GM21619 (cell line): ENCODE data around the gene SGMS1.
A peak's percentile ranks its signal among the peaks of the same experiment; 100 is the strongest.
"Not testable (repeated sequence)": the region's sequence is repeated elsewhere in the genome, so short reads cannot be mapped to it uniquely, and the experiment has no call there.

Experiments used
- ATAC-seq: cut with Tn5 transposase; IDR thresholded peaks from one replicate; pipeline ENCODE4 v1.9.1; 2021; ENCODE audit not compliant: unreplicated experiment

Gene SGMS1

DNA sequence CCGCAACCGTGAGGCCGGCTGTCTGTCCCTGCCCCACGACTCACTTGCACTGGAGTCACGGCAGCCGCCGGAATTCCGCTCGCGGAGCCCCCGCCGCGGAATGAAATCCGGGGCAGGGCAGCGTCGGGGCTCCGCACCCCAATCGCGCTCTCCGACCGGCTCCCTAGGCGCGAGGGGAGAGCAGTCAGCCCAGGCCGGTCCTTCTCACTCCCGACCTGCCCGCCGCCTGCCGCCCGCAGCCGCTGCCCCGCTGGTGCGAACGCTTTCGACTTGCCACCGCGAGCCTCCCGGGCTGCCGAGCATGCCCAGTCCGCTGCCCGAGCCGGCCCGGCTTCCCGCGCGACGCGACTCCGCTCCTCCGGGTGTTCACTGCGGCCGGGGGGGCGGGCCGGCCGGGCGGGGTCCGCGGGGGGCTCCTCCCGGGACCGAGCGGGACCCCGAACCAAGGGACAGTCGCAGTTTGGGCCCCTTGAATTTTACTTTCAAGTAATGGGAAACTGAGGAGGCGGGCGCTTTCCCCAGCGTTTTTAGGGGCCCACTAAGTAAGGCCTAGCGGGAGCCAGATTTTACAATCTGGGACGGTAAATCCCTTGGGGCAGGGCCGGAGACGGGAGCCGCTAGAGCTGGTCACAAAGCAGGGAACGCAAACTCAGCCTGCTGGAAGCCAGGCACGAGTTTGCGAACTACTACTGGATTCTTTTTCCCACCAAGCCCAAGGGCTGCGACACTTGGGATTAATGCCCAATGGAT, at the start of gene SGMS1:
TSS of gene SGMS1 (minus strand) at position 294 of the 750 bp plus-strand sequence. CDS start 279,842 bp downstream, outside the sequence.
- ATAC-seq, result peak; percentile 23

GRCh38 chr10:50672152-50672551, 48.4 kb upstream of the SGMS1 start:
- ATAC-seq, result not testable (repeated sequence)

- not testable (repeated sequence) for ATAC-seq
Observed at GRCh38 chr10:50671645-50672044, 47.9 kb upstream of the SGMS1 start.

DNA sequence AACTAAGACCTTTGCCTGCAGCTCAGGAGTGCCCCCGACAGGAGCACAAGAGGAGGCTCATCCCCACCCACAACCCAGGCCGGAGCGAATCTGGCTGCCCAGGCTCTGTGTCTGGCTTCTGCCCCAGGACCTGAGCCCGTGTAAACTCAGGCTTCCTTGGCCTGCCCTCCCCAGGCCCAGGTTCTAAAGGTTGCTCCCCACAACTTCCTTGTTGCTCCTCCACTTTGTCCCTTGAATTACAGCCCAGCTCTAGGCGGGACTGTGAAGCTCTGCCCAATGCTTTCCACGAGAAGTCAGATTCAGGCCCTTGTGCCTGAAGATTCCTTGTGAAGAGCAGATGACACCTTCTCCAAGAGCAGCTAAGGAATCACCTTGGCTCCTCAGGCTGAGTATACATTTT, 46.2 kb upstream of the SGMS1 start:
- not testable (repeated sequence) for ATAC-seq

- not testable (repeated sequence) for ATAC-seq
Observed at GRCh38 chr10:50667353-50667752, 43.6 kb upstream of the SGMS1 start.

GRCh38 chr10:50662420-50662819, 38.7 kb upstream of the SGMS1 start:
- not testable (repeated sequence) for ATAC-seq

- not testable (repeated sequence) for ATAC-seq
Observed at GRCh38 chr10:50661563-50661962, 37.8 kb upstream of the SGMS1 start.

DNA sequence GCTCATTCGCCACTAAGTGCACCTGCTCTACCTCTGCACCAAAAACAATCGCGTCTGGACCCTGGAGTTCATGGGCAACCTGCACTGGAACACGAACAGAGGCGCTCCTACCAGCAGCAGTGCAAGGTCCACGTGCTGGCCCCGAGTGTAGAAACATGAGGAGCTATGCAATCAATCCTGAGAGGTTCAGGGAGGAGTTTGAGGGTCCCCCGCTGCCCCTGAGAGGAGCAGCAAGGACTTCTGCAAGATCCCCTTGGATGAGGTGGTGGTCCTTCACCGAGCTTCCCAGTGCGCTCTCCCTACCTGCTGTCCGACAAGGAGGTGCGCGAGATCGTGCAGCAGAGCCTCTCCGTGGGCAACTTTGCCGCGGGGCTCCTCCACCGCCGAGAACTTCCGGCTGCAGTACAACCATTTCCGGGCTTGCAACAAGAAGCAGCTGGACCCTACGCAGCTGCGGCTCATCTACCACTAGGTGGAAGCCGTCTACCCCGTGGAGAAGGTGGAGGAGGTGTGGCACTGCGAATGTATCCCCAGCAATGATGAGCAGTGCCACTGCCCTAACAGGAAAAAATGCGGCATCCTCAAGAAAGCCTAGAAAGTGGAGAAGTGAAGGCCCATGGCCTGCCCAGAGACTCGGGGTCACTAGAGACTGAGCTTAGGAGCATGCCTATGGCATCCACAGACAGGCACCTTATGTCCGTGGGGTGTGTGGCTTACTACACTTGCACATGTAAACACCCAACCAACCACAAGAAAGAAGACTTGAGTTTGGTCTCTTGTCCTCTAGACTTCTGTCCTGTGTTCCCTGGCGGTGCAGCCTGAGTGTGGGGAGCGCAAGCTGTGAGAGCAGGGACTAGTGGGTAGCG, 36.3 kb upstream of the SGMS1 start:
- peak; percentile 98 for ATAC-seq

DNA sequence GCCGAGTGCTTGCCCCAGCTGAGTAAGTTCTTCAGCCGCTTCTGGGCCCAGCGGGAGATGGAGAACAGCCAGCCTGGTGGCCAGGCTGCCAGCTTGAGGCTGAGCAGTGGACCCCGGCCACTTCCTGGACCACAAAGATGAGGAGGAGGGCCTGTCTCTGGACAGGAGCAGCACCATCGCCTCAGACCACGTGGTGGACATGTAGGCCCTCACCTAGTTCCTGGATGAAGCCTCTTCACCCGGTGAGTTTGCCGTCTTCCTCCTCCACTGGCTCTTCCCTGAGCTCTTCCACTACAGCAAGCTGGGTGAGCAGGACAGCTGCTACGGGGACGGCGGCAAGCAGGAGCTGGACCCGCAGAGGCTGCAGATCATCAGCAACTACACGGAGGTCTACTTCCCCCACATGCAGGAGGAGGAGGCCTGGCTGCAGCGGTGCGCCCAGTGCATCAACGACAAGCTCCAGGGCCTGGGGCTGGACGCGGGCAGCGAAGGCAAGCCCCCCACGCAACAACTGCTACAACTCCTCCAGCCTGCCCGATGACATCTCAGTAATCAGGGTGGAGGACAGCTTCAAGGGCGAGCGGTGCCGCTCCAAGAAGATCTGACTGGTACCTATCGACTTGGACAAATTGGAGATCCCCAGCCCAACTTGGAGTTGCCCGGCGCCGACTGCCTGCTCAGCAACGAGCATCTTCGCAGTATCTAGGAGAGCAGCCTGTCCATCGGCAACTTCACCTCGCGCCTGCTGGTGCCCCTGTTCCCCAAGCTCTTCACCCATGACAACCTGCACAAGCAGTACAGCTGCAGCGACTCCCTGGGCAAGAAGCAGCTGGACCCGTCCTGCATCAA, 35.5 kb upstream of the SGMS1 start:
- not testable (repeated sequence) for ATAC-seq

DNA sequence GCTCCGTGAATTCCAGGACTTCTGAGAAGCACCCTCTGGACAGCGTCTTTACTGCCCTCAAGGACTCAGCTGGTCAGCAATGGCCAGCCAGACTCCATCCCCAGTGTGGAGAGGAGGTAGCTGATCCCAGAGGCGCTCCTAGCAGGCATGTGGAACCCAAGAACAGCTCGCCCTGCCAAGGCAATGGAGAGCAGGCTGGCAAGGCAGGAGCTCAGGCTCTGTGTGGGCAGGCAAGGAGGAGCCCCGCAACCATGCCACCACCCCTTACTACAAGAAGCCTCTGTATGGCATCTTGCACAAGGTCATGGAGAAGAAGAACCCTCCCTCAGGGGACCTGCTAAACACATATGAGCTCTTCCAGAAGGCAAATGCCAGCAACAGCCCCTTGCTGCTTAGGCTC, 34.4 kb upstream of the SGMS1 start:
- ATAC-seq, result no peak

- ATAC-seq, result no peak
Observed at GRCh38 chr10:50653758-50654157, 30.0 kb upstream of the SGMS1 start.

- ATAC-seq, result no peak
Observed at GRCh38 chr10:50653142-50653541, 29.4 kb upstream of the SGMS1 start.

- ATAC-seq, result no peak
Observed at GRCh38 chr10:50651808-50652207, 28.1 kb upstream of the SGMS1 start.

GRCh38 chr10:50650481-50650880, 26.7 kb upstream of the SGMS1 start:
- ATAC-seq, result no peak

GRCh38 chr10:50648935-50649227, 25.1 kb upstream of the SGMS1 start:
- ATAC-seq, result no peak

GRCh38 chr10:50648089-50648934, 24.6 kb upstream of the SGMS1 start:
- ATAC-seq, result peak; percentile 82

DNA sequence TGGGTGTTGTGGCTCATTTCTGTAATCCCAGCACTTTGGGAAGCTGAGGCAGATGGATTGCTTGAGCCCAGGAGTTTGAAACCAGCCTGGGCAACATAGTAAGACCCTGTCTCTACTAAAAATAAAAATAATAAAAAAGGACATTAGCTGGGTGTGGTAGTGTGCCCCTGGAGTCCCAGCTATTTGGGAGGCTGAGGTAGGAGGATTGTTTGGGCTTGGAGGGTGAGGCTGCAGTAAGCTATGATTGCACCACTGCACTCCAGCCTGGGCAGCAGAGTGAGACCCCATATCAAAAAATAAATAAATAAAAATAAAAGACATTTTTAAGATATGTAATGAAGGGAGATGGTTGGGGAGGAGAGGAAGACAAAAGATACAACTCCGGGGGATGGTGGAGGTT, 23.6 kb upstream of the SGMS1 start:
- ATAC-seq, result not testable (repeated sequence)

DNA sequence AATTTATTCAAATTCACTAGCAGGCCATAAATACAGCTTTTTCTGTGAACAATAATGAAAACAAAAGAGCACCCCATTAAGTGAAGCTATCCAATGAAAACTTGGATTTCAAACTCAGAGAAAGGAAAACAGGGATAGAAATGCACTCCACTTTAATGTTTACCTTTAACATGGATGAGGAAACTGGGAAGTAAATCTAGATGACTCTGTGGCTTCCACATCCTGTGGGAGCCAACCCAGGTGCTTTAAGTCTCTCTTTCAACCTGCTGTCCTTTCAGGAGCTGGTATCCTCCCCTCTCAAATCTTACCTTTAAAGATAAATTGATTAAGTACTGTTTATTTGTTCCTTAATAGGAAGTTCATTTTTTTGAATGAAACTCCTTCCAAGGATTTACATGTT, 21.5 kb upstream of the SGMS1 start:
- no peak for ATAC-seq

DNA sequence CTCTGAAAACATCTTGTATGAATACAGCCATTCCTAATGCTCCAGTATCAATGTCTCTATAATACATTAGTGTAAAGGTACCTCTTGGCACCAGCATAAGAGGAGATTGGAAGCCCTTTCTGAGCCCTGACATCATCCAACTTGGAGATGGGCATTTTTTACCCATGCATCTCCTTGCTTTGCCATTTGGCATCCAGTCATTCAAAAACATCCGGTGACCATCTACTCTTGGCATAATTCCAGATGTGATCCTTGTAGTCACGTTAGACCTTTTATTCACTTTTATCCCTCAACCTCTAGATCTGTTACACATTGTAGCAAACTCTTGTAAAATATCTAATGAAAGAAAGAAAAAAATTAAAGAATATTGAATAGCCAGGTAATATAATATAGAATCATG, 17.9 kb upstream of the SGMS1 start:
- ATAC-seq, result no peak

- ATAC-seq, result no peak
Observed at GRCh38 chr10:50640238-50640637, 16.5 kb upstream of the SGMS1 start.
